SK-N-SH (cell line): ENCODE measurements around the gene DCUN1D1. TPM values are rescaled to one million over a fixed set of nuclear protein-coding genes. Genes with fewer than 3 reads are reported as not detected.

Source experiments
- CTCF ChIA-PET: fragments of 300-600, 350-600 bp; formaldehyde crosslinking; extraction: SDS; loops from one replicate; lab custom pipeline; 2021; lab: Yijun Ruan, JAX
- POLR2A ChIA-PET: fragments of 350-600 bp; sonication (Branson Sonifier 250); formaldehyde crosslinking; extraction: SDS; loops from one replicate; lab custom pipeline; 2020; ENCODE audit warnings: antibody characterized with exemption, inconsistent platforms; lab: Yijun Ruan, JAX
- DNase-seq: peaks from one replicate; pipeline ENCODE4 v3.0.0; 2012
- H2AFZ ChIP-seq: fragments of 200-600 bp; sonication (generic); 2 replicates; pipeline ENCODE4 v1.8.1; 2016; ENCODE audit warnings: antibody characterized with exemption, mild to moderate bottlenecking, low read depth
- H3F3A ChIP-seq: fragments of 200-600 bp; sonication (generic); replicated peaks from 2 replicates; pipeline ENCODE3; 2016; ENCODE audit warnings: antibody characterized with exemption, mild to moderate bottlenecking; ENCODE audit not compliant: insufficient read depth
- H3K27ac ChIP-seq, 2 experiments: fragments of 200-500 bp in 1 of 2; fragments of 200-600 bp in 1 of 2; sonication (Bioruptor generic) in 1 of 2; sonication (generic), shearing (Covaris generic) in 1 of 2; 2 replicates each; pipeline versions ENCODE4 v1.5.1 to v1.6.1; 2014 to 2016; ENCODE audit warnings: low read depth in 2 of 2, inconsistent platforms in 1 of 2, low read length in 1 of 2, mild to moderate bottlenecking in 1 of 2, mixed read lengths in 1 of 2
- H3K27me3 ChIP-seq: fragments of 200-600 bp; sonication (generic), shearing (Covaris generic); 2 replicates; pipeline ENCODE4 v1.6.1; 2016; ENCODE audit warnings: mixed run types; ENCODE audit not compliant: insufficient read depth
- H3K36me3 ChIP-seq, 2 experiments: fragments of 200-500 bp in 1 of 2; fragments of 200-600 bp in 1 of 2; sonication (Bioruptor generic) in 1 of 2; sonication (generic) in 1 of 2; replicated peaks in 1 of 2; 2 replicates each; pipeline versions ENCODE3 to v1.5.1; 2014 to 2016; ENCODE audit warnings: low read length in 1 of 2, mild to moderate bottlenecking in 1 of 2; ENCODE audit not compliant: insufficient read depth in 2 of 2, control insufficient read depth in 1 of 2
- H3K4me1 ChIP-seq, 2 experiments: fragments of 200-500 bp in 1 of 2; fragments of 200-600 bp in 1 of 2; sonication (Bioruptor generic) in 1 of 2; sonication (generic), shearing (Covaris generic) in 1 of 2; 2 replicates each; pipeline versions ENCODE4 v1.5.1 to v1.6.1; 2014 to 2016; ENCODE audit warnings: low read depth in 1 of 2, low read length in 1 of 2, mixed run types in 1 of 2; ENCODE audit not compliant: insufficient read depth in 2 of 2, control insufficient read depth in 1 of 2
- H3K4me2 ChIP-seq: fragments of 200-600 bp; sonication (generic), shearing (Covaris generic); 2 replicates; pipeline ENCODE4 v1.6.1; 2017; ENCODE audit warnings: mixed run types
- H3K4me3 ChIP-seq, 2 experiments: fragments of 200-500 bp in 1 of 2; fragments of 200-600 bp in 1 of 2; sonication (Bioruptor generic) in 1 of 2; sonication (generic), shearing (Covaris generic) in 1 of 2; 2 replicates each; pipeline versions ENCODE4 v1.5.1 to v1.8.1; 2014 to 2016; ENCODE audit warnings: low read depth in 2 of 2, inconsistent platforms in 1 of 2, low read length in 1 of 2, mild to moderate bottlenecking in 1 of 2, mixed read lengths in 1 of 2, moderate library complexity in 1 of 2
- H3K79me2 ChIP-seq: fragments of 200-600 bp; sonication (generic); 2 replicates; pipeline ENCODE4 v1.8.1; 2017; ENCODE audit warnings: mild to moderate bottlenecking; ENCODE audit not compliant: insufficient read depth
- H3K9ac ChIP-seq: fragments of 200-600 bp; sonication (generic); 2 replicates; pipeline ENCODE4 v1.6.1; 2017; ENCODE audit warnings: mixed run types
- H3K9me2 ChIP-seq: fragments of 200-600 bp; sonication (generic); 2 replicates; pipeline ENCODE4 v1.6.1; 2017; ENCODE audit warnings: mixed run types
- H3K9me3 ChIP-seq: fragments of 200-600 bp; sonication (generic); 2 replicates; pipeline ENCODE4 v1.6.1; 2017; ENCODE audit warnings: mixed run types, mild to moderate bottlenecking, moderate library complexity
- H4K20me1 ChIP-seq: fragments of 200-600 bp; sonication (generic); 2 replicates; pipeline ENCODE4 v1.6.1; 2017; ENCODE audit warnings: mild to moderate bottlenecking, mixed run types; ENCODE audit not compliant: insufficient read depth
- FOXM1 ChIP-seq: IDR thresholded peaks from 2 replicates; pipeline ENCODE4 v1.4.0; 2012; ENCODE audit warnings: low read depth, mild to moderate bottlenecking
- IRF3 ChIP-seq: fragments of 150-350 bp; IDR thresholded peaks from 2 replicates; pipeline ENCODE4 v1.6.1; 2016; ENCODE audit warnings: mild to moderate bottlenecking, low read depth, low read length
- JUND ChIP-seq: IDR thresholded peaks from 2 replicates; pipeline ENCODE4 v1.4.0; 2012
- MXI1 ChIP-seq: IDR thresholded peaks from 2 replicates; pipeline ENCODE4 v1.6.1; 2012; ENCODE audit warnings: mild to moderate bottlenecking, low read depth, low read length, improper control_type of control experiment
- PBX3 ChIP-seq: IDR thresholded peaks from 2 replicates; pipeline ENCODE4; 2012
- POLR2AphosphoS5 ChIP-seq: IDR thresholded peaks from 2 replicates; pipeline ENCODE4 v1.6.1; 2012; ENCODE audit warnings: low read depth, low read length
- RXRA ChIP-seq: IDR thresholded peaks from 2 replicates; pipeline ENCODE4 v1.4.0; 2012; ENCODE audit warnings: low read depth, mild to moderate bottlenecking, borderline replicate concordance
- SIN3A ChIP-seq: IDR thresholded peaks from 2 replicates; pipeline ENCODE4 v1.6.1; 2012; ENCODE audit warnings: low read depth, mild to moderate bottlenecking, low read length, moderate library complexity, borderline replicate concordance
- TCF12 ChIP-seq: IDR thresholded peaks from 2 replicates; pipeline ENCODE4 v1.4.0; 2012
- TEAD4 ChIP-seq: IDR thresholded peaks from 2 replicates; pipeline ENCODE4 v1.4.0; 2012; ENCODE audit warnings: mild to moderate bottlenecking, borderline replicate concordance; ENCODE audit not compliant: insufficient read depth
- YY1 ChIP-seq: IDR thresholded peaks from 2 replicates; pipeline ENCODE4 v1.4.0; 2012; ENCODE audit warnings: low read depth, mild to moderate bottlenecking
- WGBS: methylation state at CpG from one replicate; pipeline ENCODE4 v1.1.6; 2017; ENCODE audit warnings: low lambda C conversion rate; 5-methylcytosine and 5-hydroxymethylcytosine counted together
- polyA plus RNA-seq, 3 experiments: library from polyadenylated mRNA; depleted of rRNA; stranded (reverse); fragments of >200 nt; gene quantifications; 2 replicates each; pipeline ENCODE4 v1.2.3, GENCODE V29; 2012

DCUN1D1 gene
- polyA plus RNA-seq, 1 of the 3 experiments (the other 2 are of a cell fraction) = 4.5 TPM

DNA sequence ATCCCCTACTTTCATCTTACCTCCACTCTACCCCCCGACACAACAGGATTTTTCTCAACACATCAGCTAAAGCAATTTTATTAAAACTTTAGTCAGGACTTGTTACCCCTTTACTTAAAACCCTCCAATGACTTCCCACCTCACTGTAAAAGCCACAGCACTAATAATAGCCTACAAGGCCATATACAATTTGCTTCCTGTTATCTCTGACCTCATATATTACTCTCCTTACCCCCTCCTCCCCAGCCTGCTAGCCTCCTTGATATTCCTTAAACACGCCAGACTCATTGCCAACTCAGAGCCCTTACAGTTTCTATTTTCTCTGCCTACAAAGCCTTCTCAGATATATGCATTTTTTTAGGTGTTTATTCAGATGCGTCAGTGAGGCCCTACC, 54.4 kb downstream of the DCUN1D1 start:
- H3K9me2 ChIP-seq = no peaks in the 10 kb centered on the region
- H3K9ac ChIP-seq = no peak overlapping the region
- TF ChIP-seq TCF12 = no peak
- TF ChIP-seq POLR2AphosphoS5 = 0 out of 2 replicates have a peak, but pooled peaks have one; percentile 7
- no peak overlapping the region for H3K4me3 ChIP-seq
- no peaks in the 10 kb centered on the region; a peak in 1 of 4 replicates for H3K4me1 ChIP-seq
- 96% methylated on average over 3 of the region's 3 CpGs for WGBS
- no peak overlapping the region for H3K4me2 ChIP-seq
- H3K27me3 ChIP-seq = no peaks in the 10 kb centered on the region
- no peak overlapping the region for H3K27ac ChIP-seq
- H3K79me2 ChIP-seq = no peaks in the 10 kb centered on the region
- no peaks in the 10 kb centered on the region for H3K9me3 ChIP-seq
- CTCF ChIA-PET = interaction anchor here (1.1 kb wide), 1 partner anchor 10 kb away, joined by 3 read pairs; no protein-coding TSS in a partner anchor
- no peak for DNase-seq
- H2AFZ ChIP-seq = no peak overlapping the region
- H3F3A ChIP-seq = no peaks in the 10 kb centered on the region
- no peaks in the 10 kb centered on the region for H4K20me1 ChIP-seq
- POLR2A ChIA-PET = no interaction called here
- peaks cover 0 to 8% of the 10 kb centered on the region in 2 experiments for H3K36me3 ChIP-seq

- Histone ChIP-seq H2AFZ (no peak overlapping the region), H3K9me3 (no peaks in the 10 kb centered on the region), H3K4me3 (no peak overlapping the region), H3K27me3 (no peaks in the 10 kb centered on the region), H3K4me1 (peaks cover 0 to 4% of the 10 kb centered on the region in 2 experiments; a peak in 2 of 4 replicates), H3K9me2 (no peaks in the 10 kb centered on the region), H3K9ac (no peak overlapping the region), H3K79me2 (no peaks in the 10 kb centered on the region), H3K4me2 (no peak overlapping the region), H3K36me3 (peaks cover 0 to 10% of the 10 kb centered on the region in 2 experiments), H3F3A (no peaks in the 10 kb centered on the region), H3K27ac (no peak overlapping the region), H4K20me1 (no peaks in the 10 kb centered on the region)
- POLR2A ChIA-PET = no interaction called here
- WGBS = over 99% methylated on average over 4 of the region's 4 CpGs
- CTCF ChIA-PET = interaction anchor here (0.8 to 1.1 kb wide), 2 partner anchors 9 kb away, joined by 3 read pairs; no protein-coding TSS in a partner anchor
- DNase-seq = no peak
- TF ChIP-seq JUND = no peak
- TF ChIP-seq POLR2AphosphoS5 = 0 out of 2 replicates have a peak, but pooled peaks have one; percentile 10
- TF ChIP-seq, all 33 proteins: peak for 1
Measured at GRCh38 chr3:182925330-182925943, 54.9 kb downstream of the DCUN1D1 start.

DNA sequence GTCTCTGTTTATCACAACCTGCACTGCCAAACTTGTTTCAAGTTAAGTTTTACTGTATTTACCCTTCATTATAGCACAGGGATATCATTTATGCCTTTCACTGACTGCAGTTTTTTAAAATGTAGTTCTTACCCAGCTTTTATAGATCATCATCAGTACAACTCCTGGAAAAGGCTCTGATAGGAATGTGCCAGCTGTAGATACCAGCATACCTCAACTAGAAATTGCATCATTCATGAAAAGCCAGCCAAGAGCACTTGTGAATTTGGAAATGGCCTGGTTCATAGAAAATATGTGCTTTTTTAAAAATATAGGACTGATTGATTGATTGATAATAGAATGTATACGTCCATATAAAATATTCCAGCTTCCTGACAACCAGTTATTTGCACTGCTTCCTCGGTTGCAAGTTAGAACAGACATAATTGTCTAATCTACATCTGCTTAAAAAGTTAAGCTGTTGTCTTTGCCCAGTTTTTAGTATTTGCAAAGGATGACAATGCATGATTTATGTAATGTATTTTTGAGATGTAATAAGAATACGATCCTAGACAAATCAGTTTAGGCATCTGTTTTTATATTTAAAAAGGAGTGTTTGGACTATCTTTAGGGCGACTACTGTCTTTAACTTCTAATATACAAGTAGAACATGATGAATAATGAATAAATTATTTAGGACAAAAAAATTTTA, 58.5 kb downstream of the DCUN1D1 start:
- Histone ChIP-seq H4K20me1 (no peaks in the 10 kb centered on the region), H3K27ac (no peak overlapping the region), H3K4me1 (peaks cover 0 to 5% of the 10 kb centered on the region in 2 experiments; a peak in 2 of 4 replicates), H3K9me2 (no peaks in the 10 kb centered on the region), H3K4me3 (no peak overlapping the region), H3K79me2 (no peaks in the 10 kb centered on the region), H3K27me3 (no peaks in the 10 kb centered on the region), H3F3A (no peaks in the 10 kb centered on the region), H2AFZ (no peak overlapping the region), H3K36me3 (peaks cover 11 to 18% of the 10 kb centered on the region in 2 experiments), H3K4me2 (no peak overlapping the region), H3K9me3 (no peaks in the 10 kb centered on the region), H3K9ac (no peak overlapping the region)
- ChIA-PET POLR2A (no interaction called here), CTCF (interaction anchor here (4.3 kb wide), 1 partner anchor 12 kb away, joined by 24 read pairs; no protein-coding TSS in a partner anchor)
- WGBS = 76% methylated on average over 4 of the region's 4 CpGs
- no peak for DNase-seq
- TF ChIP-seq MXI1 (no peak), SIN3A (no peak), YY1 (no peak), TEAD4 (no peak), IRF3 (no peak), PBX3 (no peak), FOXM1 (no peak), RXRA (no peak)
- TF ChIP-seq, all 33 proteins: peak for 0
